GM21825 (cell line): ENCODE measurements around the gene PRR20G.
"Not testable (repeated sequence)": the region's sequence is repeated elsewhere in the genome, so short reads cannot be mapped to it uniquely, and the experiment has no call there.

Experiments
- ATAC-seq: cut with Tn5 transposase; IDR thresholded peaks from one replicate; pipeline ENCODE4 v1.9.1; 2021; ENCODE audit warnings: mild to moderate bottlenecking, moderate library complexity; ENCODE audit not compliant: unreplicated experiment

The PRR20G gene

DNA sequence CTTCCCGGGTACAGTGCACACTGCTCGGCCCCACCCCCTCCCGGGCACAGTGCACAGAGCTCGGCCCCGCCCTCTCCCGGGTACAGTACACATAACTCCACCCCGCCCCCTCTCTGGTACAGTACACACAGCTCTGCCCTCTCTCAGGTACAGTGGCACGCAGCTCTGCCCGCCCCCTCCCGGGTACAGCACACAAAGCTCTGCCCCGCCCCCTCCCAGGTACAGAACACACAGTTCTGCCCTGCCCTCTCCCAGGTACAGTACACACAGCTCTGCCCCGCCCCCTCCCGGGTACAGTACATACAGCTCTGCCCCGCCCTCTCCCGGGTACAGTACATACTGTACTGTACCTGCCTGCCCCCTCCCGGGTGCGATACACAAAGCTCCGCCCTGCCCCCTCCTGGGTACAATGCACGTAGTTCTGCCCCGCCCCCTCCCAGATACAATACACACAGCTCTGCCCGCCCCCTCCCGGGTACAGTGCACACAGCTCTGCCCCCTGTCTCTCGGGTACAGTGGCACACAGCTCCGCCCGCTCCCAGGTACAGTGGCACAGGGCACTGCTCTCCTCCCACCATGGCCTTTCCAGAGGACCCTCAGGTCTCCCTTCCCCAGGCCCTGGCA is 16.4 kb upstream of the PRR20G start:
- ATAC-seq: no peak

- ATAC-seq: no peak
These were observed 11.4 kb upstream of the PRR20G start for GRCh38 chr3:127299276-127299675.

- no peak for ATAC-seq
These were observed 9.1 kb upstream of the PRR20G start for GRCh38 chr3:127296959-127297358.

- no peak for ATAC-seq
These were observed 8.3 kb upstream of the PRR20G start for GRCh38 chr3:127296166-127296565.

DNA sequence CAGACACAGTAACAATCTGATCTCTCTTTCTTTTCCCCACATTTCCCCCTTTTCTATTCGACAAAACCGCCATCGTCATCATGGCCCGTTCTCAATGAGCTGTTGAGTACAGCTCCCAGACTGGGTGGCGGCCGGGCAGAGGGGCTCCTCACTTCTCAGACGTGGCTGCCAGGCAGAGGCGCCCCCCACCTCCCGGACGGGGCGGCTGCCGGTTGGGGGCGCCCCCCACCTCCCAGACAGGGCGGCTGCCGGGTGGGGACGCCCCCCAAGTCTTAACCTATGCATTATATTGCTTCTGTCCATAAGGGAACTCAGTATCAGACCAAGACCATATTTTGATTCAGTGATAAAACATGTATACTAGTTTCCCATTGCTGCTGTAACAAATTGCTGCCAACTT is 5.8 kb upstream of the PRR20G start:
- not testable (repeated sequence) for ATAC-seq

- ATAC-seq: no peak
These were observed 3.8 kb upstream of the PRR20G start for GRCh38 chr3:127291611-127292010.

- ATAC-seq: no peak
These were observed 3.3 kb upstream of the PRR20G start for GRCh38 chr3:127291114-127291513.

DNA sequence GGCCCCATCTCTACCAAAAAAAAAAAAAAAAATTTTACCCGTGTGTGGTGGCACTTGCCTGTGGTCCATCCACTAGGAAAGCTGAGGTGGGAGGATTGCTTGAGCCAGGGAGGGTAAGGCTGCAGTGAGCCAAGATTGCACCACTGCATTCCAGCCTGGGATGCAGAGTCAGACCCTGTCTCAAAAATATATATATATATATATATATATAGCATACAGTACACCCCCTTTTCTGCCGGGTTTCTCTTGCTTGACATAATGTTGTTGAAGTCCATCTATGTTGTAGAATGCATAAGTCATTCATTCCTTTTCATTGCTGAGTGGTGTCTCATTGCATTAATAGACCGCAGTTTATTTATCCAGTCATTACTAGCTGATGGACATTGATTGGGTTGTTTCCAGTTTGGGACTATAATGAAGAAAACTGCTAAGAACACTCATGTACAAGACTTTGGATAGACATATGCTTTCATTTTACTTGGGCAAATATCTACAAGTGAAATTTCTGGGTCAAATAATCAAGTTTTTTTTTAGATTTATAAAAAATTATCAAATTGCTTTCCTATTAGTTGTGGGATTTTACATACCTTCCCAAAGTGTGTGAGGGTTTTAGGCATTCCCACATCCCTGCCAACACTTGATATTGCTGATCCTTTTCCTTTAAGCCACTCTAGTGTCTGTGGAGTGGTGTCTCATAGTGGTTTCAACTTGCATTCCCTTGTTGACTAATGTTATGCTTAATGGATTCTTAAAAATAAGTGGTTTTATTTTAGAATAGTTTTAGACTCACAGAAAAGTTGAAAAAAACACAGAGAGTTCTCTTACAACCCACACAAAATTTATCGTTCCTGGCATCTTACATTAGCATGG is 2.1 kb upstream of the PRR20G start:
- no peak for ATAC-seq

DNA sequence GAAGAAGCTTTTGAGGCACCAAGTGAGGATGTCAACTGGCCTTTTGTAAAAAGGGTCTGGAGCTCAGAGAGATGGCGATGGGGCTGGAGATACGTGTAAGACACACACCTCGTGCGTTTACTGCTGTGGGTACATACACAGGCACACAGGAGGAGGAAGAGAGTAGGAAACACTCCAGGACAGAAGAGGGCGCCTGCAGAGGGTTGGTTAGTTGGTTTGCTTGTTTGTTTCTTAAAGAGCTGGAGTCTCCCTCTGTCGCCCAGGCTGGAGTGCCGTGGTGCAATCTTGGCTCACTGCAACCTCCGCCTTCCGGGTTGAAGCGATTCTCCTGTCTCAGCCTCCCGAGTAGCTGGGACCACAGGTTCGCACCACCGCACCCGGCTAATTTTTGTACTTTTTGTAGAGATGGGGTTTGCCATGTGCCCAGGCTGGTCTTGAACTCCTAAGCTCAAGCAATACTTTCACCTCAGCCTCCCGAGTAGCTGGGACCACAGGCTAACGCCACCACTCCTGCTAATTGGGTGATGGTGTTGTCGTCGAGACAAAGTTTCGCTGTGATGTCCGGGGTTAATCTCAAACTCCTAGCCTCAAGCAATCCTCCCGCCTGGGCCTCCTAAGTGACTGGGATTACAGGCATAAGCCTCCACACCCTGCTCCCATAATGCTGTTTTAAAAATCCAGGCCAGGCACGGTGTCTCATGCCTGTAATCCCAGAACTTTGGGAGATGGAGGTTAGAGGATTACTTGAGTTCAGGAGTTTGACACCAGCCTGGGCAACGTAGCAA is 1.3 kb upstream of the PRR20G start:
- no peak for ATAC-seq

- no peak for ATAC-seq
These were observed 497 bp upstream of the PRR20G start for GRCh38 chr3:127288343-127288742.

- no peak for ATAC-seq
These were observed 1.2 kb downstream of the PRR20G start for GRCh38 chr3:127286571-127287140.

GRCh38 chr3:127284258-127284657 is 3.6 kb downstream of the PRR20G start:
- ATAC-seq: no peak

DNA sequence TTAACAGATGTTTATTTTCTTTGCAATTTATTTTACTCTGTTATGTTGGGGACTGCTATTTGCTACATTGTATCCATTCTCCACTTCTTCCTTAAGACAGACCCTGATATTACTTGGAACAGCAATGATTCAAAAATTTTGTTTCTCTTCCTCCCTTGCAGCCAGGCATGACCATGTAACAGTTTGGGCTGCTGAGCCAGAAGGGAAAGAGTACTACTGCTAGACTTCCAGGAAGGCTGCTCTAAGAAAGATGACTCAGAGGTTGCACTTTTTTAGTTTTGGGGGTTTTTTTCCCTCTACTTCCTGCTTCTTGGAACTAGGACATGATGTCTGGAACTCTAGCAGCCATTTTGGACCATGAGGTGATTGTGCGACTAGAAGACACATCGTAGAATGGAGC is 10.3 kb downstream of the PRR20G start:
- no peak for ATAC-seq

DNA sequence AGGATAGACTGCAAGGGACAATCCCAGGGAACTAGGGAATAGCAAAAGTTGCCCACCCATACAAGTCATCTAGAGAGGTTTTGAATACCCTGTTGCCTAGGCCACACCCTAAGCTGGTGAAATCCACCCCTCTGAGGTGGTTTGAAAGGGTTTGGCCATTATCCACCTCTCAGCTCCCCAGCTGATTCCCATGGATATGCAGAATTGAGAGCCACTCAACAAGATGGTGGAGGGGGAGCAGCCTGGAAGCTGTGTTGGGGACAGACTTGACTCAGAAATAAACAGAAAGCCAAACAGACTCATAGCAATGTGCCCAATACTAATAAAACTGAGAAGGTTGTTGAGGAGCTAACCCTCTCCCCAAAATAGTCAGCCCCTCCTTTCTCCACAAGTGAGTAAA is 10.9 kb downstream of the PRR20G start:
- no peak for ATAC-seq

DNA sequence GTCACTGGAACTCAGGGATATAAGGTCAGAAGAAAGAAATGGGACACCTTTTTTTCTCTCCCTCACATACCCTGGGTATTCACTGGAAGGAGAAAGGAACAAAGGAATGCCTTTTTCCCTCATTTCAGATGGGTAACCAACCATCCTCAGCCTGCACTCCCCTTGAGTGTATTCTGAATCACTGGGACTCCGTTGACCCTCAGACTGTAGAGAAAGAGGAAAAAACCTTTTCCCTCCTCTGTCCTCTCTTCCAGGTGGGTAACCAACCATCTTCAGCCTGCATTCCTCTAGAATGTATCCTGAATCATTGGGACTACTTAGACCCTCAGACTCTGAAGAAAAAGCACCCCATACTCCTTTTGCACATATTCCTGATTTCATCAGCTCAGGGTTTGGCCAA is 11.4 kb downstream of the PRR20G start:
- ATAC-seq: no peak

- no peak for ATAC-seq
These were observed 12.5 kb downstream of the PRR20G start for GRCh38 chr3:127275287-127275781.

DNA sequence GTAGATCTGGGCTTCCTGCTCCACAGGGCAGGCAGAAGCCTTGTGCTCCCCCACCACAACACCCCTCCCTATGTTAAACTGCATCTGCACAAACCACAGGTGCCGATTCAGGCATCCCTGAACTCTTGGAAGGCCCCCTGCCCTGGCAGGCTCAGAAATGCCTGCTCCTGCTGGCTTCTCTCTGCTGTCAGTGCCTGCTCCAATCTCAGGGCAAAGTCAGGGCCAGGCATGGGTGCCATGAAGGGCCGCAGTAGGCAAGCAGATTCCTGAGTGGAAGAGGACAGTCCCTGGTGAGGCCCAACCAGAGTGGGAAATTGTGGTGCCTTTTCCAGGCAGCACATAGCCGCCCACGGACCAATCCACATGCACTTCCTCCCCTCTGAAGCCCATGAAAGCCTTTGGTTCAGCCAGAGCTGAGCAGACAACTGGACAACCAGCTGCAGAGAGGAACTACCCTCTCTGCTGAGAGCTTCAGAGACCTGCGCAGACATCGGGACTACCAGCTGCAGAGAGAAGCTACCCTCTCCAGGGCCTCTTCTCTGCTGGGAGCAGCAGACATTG is 13.6 kb downstream of the PRR20G start:
- no peak for ATAC-seq

DNA sequence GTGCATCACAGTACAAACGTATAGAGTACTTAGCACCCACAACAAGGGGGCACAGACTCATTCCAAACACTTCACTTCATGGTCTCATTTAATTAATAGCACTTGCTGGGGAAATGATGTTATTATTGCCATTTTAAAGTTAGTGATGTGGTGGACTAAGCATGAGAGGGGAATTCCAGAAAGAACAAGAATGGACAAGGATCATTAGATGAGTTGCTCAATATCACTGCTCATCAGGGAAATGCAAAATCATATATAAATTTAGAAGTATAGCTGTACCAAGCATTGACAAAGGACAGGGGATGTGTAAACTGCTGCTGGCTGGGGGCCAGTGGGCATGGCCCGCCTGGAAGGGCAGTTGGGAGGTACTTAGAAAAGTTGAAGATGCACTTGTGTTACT is 14.6 kb downstream of the PRR20G start:
- ATAC-seq: no peak

- ATAC-seq: no peak
These were observed 21.7 kb downstream of the PRR20G start for GRCh38 chr3:127266186-127266585.

GRCh38 chr3:127265581-127265981 is 22.3 kb downstream of the PRR20G start:
- ATAC-seq: no peak
